ENCODE results near the gene AP1B1. TPM values are rescaled to one million over a fixed set of nuclear protein-coding genes. Genes with fewer than 3 reads are reported as not detected.
"Not testable (repeated sequence)": the region's sequence is repeated elsewhere in the genome, so short reads cannot be mapped to it uniquely, and the experiment has no call there.

Gene AP1B1
- total RNA-seq, 1 donor from 2014 or later = 132 TPM

DNA sequence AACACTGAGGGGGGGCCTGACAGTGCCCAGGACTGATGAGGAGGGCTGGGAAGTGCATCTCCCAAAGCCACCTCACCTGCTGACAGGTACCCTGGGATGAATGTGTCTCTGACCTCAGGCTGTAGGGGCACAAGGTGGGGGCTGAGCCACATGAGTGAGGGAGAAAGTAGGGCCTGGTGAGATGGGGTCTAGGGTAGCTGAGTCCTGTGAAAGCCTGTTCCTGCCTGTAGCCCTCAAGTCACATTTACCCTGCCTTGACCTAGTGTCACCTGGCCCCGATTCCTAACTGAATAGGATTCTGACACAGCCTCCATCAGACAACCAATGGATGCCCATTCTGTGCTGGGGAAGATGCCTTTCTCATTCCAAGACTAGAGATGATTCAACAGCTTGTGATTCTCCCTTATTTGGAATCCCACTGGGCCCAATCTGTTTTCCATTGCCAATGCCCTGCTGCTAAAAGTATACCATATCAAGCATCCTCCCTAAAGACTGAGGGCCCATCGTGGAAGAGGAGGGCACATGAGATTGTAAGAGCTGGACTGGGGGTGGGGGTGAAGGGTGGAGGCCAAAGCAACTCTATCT lies 38.9 kb upstream of the AP1B1 start:
- no peak overlapping the region for H3K27ac Mint-ChIP-seq
- H3K36me3 Mint-ChIP-seq (ENCODE audit: low read depth) = no peaks in the 10 kb centered on the region
- POLR2A ChIA-PET = no interaction called here

DNA sequence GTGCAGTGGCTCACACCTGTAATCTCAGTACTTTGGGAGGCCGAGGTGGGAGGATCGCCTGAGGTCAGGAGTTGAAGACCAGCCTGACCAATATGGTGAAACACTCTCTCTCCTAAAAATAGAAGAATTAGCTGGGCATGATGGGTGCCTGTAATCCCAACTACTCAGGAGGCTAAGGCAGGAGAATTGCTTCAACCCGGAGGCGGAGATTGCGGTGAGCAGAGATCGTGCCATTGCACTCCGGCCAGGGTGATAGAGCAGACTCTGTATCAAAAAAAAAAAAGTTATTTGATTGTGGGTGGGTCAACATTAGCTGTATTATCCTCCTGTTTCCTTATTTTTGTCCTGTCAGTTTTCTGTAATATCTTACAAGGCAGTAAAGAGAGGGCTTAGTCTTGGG lies 38.1 kb upstream of the AP1B1 start:
- ChIA-PET CTCF (no interaction called here), POLR2A (no interaction called here)
- Mint-ChIP-seq H3K4me3 (no peak overlapping the region), H3K27ac (no peak overlapping the region), H3K36me3 (ENCODE audit: low read depth) (no peaks in the 10 kb centered on the region), H3K27me3 (peaks cover 7% of the 10 kb centered on the region), H3K9me3 (no peaks in the 10 kb centered on the region), H3K4me1 (peaks cover 5% of the 10 kb centered on the region)
- ATAC-seq (ENCODE audit: low read depth) (no peak), DNase-seq (no peak)
- TF ChIP-seq, protein P1, sequence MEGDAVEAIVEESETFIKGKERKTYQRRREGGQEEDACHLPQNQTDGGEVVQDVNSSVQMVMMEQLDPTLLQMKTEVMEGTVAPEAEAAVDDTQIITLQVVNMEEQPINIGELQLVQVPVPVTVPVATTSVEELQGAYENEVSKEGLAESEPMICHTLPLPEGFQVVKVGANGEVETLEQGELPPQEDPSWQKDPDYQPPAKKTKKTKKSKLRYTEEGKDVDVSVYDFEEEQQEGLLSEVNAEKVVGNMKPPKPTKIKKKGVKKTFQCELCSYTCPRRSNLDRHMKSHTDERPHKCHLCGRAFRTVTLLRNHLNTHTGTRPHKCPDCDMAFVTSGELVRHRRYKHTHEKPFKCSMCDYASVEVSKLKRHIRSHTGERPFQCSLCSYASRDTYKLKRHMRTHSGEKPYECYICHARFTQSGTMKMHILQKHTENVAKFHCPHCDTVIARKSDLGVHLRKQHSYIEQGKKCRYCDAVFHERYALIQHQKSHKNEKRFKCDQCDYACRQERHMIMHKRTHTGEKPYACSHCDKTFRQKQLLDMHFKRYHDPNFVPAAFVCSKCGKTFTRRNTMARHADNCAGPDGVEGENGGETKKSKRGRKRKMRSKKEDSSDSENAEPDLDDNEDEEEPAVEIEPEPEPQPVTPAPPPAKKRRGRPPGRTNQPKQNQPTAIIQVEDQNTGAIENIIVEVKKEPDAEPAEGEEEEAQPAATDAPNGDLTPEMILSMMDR (IDR thresholded peaks at IDR 0.05) = no peak
- intact Hi-C loops (cut with micrococcal nuclease) = no loop called here

More for the DNA sequence above, 38.9 kb upstream of the AP1B1 start:
- no peaks in the 10 kb centered on the region for H3K4me1 Mint-ChIP-seq
- CTCF ChIA-PET = no interaction called here
- no peak for DNase-seq
- no peaks in the 10 kb centered on the region for H3K9me3 Mint-ChIP-seq
- peaks cover 10% of the 10 kb centered on the region for H3K27me3 Mint-ChIP-seq
- no peak overlapping the region for H3K4me3 Mint-ChIP-seq
- intact Hi-C loops (cut with micrococcal nuclease) = no loop called here
- no peak for ATAC-seq (ENCODE audit: low read depth)
- TF ChIP-seq, protein P1 (IDR thresholded peaks at IDR 0.05) = no peak

DNA sequence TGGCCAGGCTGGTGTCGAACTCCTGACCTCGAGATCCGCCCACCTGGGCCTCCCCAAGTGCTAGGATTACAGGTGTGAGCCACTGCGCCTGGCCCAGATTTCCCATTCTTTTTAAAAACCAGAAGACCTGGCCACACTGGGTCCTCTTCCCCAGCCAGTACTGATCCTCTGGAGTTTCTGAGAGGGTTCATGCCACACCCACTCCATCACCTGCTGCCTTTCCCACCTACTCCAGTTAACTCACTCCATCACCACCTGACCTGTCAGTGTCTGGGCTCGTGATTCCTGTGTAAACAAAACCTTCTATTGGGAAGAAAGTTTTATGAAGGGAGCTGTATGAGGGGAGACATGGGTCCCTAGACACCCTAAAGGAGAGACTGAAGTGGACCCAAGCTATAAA lies 30.3 kb upstream of the AP1B1 start:
- H3K4me1 Mint-ChIP-seq = peaks cover 34% of the 10 kb centered on the region
- CTCF ChIA-PET; intact Hi-C loops (cut with micrococcal nuclease); ATAC-seq (ENCODE audit: low read depth); H3K9me3 Mint-ChIP-seq; H3K27me3 Mint-ChIP-seq; H3K4me3 Mint-ChIP-seq; H3K27ac Mint-ChIP-seq; DNase-seq; POLR2A ChIA-PET; H3K36me3 Mint-ChIP-seq (ENCODE audit: low read depth): not testable (repeated sequence)

DNA sequence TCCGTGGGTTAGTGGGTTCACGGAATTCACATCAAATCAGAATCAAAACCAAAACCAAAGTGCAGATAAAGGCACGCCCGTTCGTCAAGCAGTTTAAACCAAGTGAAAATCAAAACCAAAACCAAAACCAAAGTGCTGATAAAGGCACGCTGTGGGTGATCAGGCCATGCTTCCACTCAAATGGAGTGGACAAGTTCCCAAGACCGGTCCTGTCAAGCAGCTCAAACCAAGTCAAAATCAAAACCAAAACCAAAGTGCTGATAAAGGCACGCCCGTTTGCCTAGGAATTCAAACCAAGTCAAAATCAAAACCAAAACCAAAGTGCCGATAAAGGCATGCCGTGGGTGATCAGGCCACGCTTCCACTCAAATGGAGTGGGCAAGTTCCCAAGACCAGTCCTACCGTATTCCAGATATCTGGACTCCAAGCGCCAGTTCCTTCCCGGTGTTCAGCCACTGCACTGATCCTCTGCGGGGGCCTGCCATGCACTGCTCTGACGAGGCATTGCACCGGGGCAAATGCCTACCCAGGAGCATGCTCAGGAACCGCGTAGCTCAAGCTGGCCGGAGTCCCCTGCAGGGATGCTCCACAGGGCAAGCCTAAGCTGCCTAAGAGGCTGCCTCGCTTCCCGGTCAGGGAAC lies 26.7 kb upstream of the AP1B1 start:
- H3K27me3 Mint-ChIP-seq; H3K36me3 Mint-ChIP-seq (ENCODE audit: low read depth); CTCF ChIA-PET; H3K9me3 Mint-ChIP-seq: not testable (repeated sequence)
- POLR2A ChIA-PET = interaction anchor here (0.7 kb wide), 1 partner anchor 417 kb away, joined by 4 read pairs; no protein-coding TSS in a partner anchor
- Mint-ChIP-seq H3K27ac (peak overlapping the region; percentile 90), H3K4me3 (peak overlapping the region; percentile 91), H3K4me1 (peaks cover 38% of the 10 kb centered on the region)
- DNase-seq (peak; percentile 29), ATAC-seq (ENCODE audit: low read depth) (peak; percentile 59)
- intact Hi-C loops (cut with micrococcal nuclease) = loop anchor here (2.0 kb wide), 1 partner anchor 28 kb away; no protein-coding TSS in a partner anchor

DNA sequence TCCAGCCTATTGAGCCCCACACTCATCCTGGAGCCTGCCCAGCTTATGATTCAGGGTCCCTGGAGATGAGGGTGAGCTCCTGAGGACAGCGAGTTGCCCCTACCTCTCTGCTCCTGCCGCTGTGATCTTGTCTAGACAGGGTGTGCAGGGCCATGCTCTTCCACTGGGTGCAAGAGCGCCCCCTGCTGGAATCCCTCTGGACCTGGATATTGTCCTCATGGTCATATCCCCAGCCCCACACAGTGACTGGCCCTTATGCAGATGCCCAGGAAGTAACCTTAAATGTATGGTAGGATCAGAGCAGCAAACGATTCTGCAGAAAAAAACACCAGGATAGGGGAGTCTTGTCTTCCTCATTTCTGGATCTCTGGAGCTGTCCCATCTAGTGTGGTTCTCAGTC lies 24.4 kb upstream of the AP1B1 start:
- H3K27me3 Mint-ChIP-seq; H3K9me3 Mint-ChIP-seq; H3K36me3 Mint-ChIP-seq (ENCODE audit: low read depth); CTCF ChIA-PET; POLR2A ChIA-PET; H3K4me3 Mint-ChIP-seq; ATAC-seq (ENCODE audit: low read depth); DNase-seq; H3K27ac Mint-ChIP-seq; intact Hi-C loops (cut with micrococcal nuclease): not testable (repeated sequence)
- peaks cover 43% of the 10 kb centered on the region for H3K4me1 Mint-ChIP-seq

DNA sequence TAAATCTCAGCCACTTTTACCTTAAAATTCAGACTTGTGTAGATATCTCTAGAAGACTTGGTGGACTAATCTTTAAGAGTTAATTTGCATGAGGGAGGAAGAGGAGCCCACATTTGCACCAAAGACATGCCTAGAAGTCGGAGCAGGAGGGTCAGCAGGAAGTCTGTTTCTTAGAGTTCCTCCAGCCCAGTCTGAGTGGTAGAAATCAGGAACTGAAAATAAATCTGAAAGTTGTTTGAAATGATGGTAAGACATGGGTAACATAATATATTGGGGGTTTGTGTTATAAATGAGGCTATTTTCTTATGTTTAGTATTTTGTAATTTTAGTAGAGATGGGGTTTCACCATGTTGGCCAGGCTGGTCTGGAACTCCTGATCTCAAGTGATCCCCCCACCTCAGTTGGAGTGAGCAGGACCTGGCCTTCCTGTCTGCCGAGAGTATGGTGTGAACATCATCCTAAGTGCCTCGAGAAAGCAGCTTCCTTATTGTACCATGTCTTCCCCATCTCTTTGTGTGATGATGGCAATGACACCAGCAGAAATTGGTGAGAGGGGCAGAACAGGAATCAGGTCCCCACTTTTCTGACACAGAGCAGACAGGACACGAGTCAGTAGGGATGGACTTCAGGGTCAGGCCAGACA lies 23.3 kb upstream of the AP1B1 start:
- H3K36me3 Mint-ChIP-seq (ENCODE audit: low read depth); DNase-seq; H3K27me3 Mint-ChIP-seq; intact Hi-C loops (cut with micrococcal nuclease); H3K9me3 Mint-ChIP-seq: not testable (repeated sequence)
- peaks cover 43% of the 10 kb centered on the region for H3K4me1 Mint-ChIP-seq
- peak; percentile 77 for ATAC-seq (ENCODE audit: low read depth)
- POLR2A ChIA-PET = interaction anchor here (0.6 to 0.9 kb wide), 2 partner anchors 26 to 142 kb away, joined by 3 to 4 read pairs; partner anchors contain the start of gene THOC5
- peak overlapping the region; percentile 62 for H3K4me3 Mint-ChIP-seq
- H3K27ac Mint-ChIP-seq = peak overlapping the region; percentile 83
- CTCF ChIA-PET = interaction anchor here (0.6 kb wide), 1 partner anchor 214 kb away, joined by 5 read pairs; no protein-coding TSS in a partner anchor

DNA sequence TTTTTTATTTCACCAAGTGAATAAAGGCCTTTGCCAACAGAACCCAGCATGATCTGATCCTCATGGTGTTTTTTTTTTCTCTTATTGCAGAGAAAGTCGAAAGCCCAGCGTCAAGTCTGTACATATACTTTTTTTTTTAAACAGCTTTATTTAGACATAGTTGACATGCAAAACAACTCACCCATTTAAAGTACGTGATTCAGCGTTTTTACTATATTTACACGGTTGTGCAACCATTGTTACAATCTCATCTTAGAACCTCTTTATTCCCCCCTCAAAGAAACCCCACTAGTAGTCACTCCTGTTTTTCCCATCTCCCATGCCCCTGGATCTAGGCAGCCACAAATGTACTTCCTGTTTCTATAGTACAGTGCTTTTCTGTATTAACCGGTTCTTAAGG lies 20.6 kb upstream of the AP1B1 start:
- intact Hi-C loops (cut with micrococcal nuclease) = no loop called here
- Mint-ChIP-seq H3K27me3 (peaks cover 4% of the 10 kb centered on the region), H3K4me3 (no peak overlapping the region), H3K4me1 (peaks cover 29% of the 10 kb centered on the region), H3K27ac (no peak overlapping the region), H3K36me3 (ENCODE audit: low read depth) (no peaks in the 10 kb centered on the region), H3K9me3 (no peaks in the 10 kb centered on the region)
- DNase-seq (no peak), ATAC-seq (ENCODE audit: low read depth) (no peak)
- CTCF ChIA-PET = no interaction called here
- TF ChIP-seq, protein P1 (IDR thresholded peaks at IDR 0.05) = no peak
- POLR2A ChIA-PET = no interaction called here

DNA sequence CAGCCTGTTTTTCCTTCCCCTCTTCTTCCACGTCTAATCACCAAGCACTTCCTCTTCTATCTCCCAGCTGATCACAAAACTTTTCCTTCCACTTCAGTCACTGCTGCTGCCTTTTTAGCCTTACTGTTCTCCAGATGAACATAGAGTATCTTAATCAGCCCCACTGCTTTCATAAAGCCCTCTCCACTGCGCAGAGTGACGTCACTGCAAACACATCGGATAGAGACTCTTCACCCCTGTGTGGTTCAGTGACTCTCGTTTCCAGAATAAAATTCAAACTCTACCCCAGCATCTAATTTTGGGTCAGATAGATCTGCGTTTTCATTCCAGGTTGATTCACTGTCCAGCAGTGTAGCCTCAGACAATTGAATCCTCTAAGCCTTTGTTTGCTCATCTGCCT lies 13.2 kb upstream of the AP1B1 start:
- CTCF ChIA-PET; H3K36me3 Mint-ChIP-seq (ENCODE audit: low read depth); DNase-seq; ATAC-seq (ENCODE audit: low read depth); intact Hi-C loops (cut with micrococcal nuclease); POLR2A ChIA-PET; H3K27ac Mint-ChIP-seq; H3K4me3 Mint-ChIP-seq; H3K9me3 Mint-ChIP-seq; H3K4me1 Mint-ChIP-seq: not testable (repeated sequence)
- peaks cover 16% of the 10 kb centered on the region for H3K27me3 Mint-ChIP-seq

Data from activated B cell treated with CpG ODN at 0.5 μM for 24 hours (primary cell).